ENCODE data around the gene NFKB2. TPM values are rescaled to one million over a fixed set of nuclear protein-coding genes. Genes with fewer than 3 reads are reported as not detected.

NFKB2 gene
- total and polyA plus RNA-seq, 2 donors (not counting 1 experiment from before 2014, with no cell fraction given), result 255 to 398 TPM

DNA sequence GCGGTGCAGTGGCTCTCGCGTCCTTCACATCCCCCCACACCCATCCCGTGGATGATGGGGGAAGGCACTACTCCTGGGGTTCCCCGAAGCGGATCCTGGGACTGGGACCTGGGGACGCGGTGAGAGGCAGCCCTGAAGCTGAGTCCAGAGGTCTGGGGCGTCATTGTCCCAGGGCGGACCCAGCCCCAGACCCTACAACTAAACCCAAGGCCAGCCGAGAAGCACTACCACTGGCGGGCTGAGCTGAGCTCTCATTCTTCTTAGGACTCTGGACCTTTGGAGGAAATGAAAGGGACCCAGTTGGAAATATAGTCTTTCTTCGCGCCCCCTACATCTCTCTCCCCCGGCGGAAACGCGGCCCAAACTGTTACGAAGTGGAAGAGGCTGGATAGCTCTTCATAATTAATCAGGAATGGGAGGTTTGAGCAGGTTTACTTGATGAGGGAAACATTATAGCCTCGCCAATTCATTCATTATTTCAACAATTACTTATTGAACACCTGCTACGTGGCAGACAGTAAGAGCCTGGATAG, 24.7 kb downstream of the NFKB2 start:
- H3K9ac ChIP-seq (ENCODE audit: low read length), result peak overlapping the region; percentile 77
- peak overlapping the region; percentile 99 for H3K4me3 Mint-ChIP-seq
- CTCF ChIA-PET, result interaction anchor here (1.0 to 6.1 kb wide), 13 partner anchors 10 to 190 kb away, joined by 3 to 108 read pairs (median 7); partner anchors contain the start of genes ACTR1A, C10orf95, CUEDC2 and NFKB2
- TF ChIP-seq CTCF (IDR thresholded peaks at IDR 0.05) (no peak), EZH2 (IDR thresholded peaks at IDR 0.05; ENCODE audit: borderline replicate concordance, insufficient read depth, low read depth, low read length, poor library complexity, severe bottlenecking) (no peak)
- 2% methylated on average over 11 of the region's 21 CpGs for WGBS (ENCODE audit: insufficient coverage)
- H3K27me3 ChIP-seq (replicated peaks in 1 of 4; ENCODE audit: control extremely low read depth in 1 of 4, control insufficient read depth in 3 of 4, insufficient read depth in 4 of 4, low read length in 3 of 4), result peaks cover 0 to 41% (median 27%) of the 10 kb centered on the region in 4 experiments
- H3K4me1 Mint-ChIP-seq, result peaks cover 38% of the 10 kb centered on the region
- peak overlapping the region; percentile 39 to 56 for H3K27ac ChIP-seq (ENCODE audit: low read length in 2 of 2)
- ATAC-seq (ENCODE audit: low read depth) (no peak), DNase-seq (peak; percentile 49)
- peak overlapping the region; percentile 94 for H2AFZ ChIP-seq (ENCODE audit: insufficient read depth, low read depth, low read length, poor library complexity, severe bottlenecking)
- no peaks in the 10 kb centered on the region for H3K9me3 Mint-ChIP-seq (ENCODE audit: insufficient read depth)
- H3K36me3 ChIP-seq (replicated peaks in 1 of 2; ENCODE audit: control extremely low read depth in 1 of 2, control insufficient read depth in 1 of 2, extremely low read depth in 1 of 2, insufficient read depth in 2 of 2, low read length in 1 of 2), result peaks cover 0 to 14% of the 10 kb centered on the region in 2 experiments
- intact Hi-C loops (cut with micrococcal nuclease), result loop anchor here (1.0 to 5.0 kb wide), 4 partner anchors 21 to 288 kb away; partner anchors contain the start of genes NOLC1 and PPRC1
- peaks cover 23% of the 10 kb centered on the region for H3K27me3 Mint-ChIP-seq
- H3K4me3 ChIP-seq (ENCODE audit: control extremely low read depth in 1 of 5, extremely low read depth in 1 of 5, insufficient read depth in 1 of 5, low read depth in 2 of 5, low read length in 4 of 5), result peak overlapping the region; percentile 63 to 92 (median 89)
- peak overlapping the region; percentile 99 for H3K27ac Mint-ChIP-seq
- H3K9me3 ChIP-seq (ENCODE audit: control extremely low read depth in 1 of 3, control insufficient read depth in 2 of 3, insufficient read depth in 1 of 3, low read length in 2 of 3), result peaks cover 0 to 12% (median 0%) of the 10 kb centered on the region in 3 donors
- peaks cover 32 to 34% of the 10 kb centered on the region in 2 donors for H3K4me1 ChIP-seq (ENCODE audit: control insufficient read depth in 2 of 2, insufficient read depth in 2 of 2, low read length in 2 of 2)
- no peaks in the 10 kb centered on the region for H3K79me2 ChIP-seq (ENCODE audit: control insufficient read depth, insufficient read depth, low read length)
- peak overlapping the region; percentile 90 for H3K4me2 ChIP-seq (replicated peaks; ENCODE audit: low read depth, low read length, poor library complexity, severe bottlenecking)
- peaks cover 17% of the 10 kb centered on the region for H4K20me1 ChIP-seq (ENCODE audit: control insufficient read depth, insufficient read depth, low read length, poor library complexity, severe bottlenecking)
- POLR2A ChIA-PET, result interaction anchor here (1.0 to 5.2 kb wide), 9 partner anchors 10 to 222 kb away, joined by 4 to 38 read pairs (median 10); partner anchors contain the start of genes ACTR1A, C10orf95, CUEDC2 and NFKB2
